GM21717 (cell line): ENCODE measurements around the gene NT5DC4.

Source experiments
- ATAC-seq: cut with Tn5 transposase; IDR thresholded peaks from one replicate; pipeline ENCODE4 v1.9.1; 2021; ENCODE audit warnings: mild to moderate bottlenecking, moderate library complexity; ENCODE audit not compliant: unreplicated experiment

NT5DC4 gene

GRCh38 chr2:112751451-112752197 lies 30.8 kb downstream of the NT5DC4 start:
- no peak for ATAC-seq

GRCh38 chr2:112752667-112753066 lies 31.8 kb downstream of the NT5DC4 start:
- ATAC-seq, result no peak

GRCh38 chr2:112754564-112754963 lies 33.7 kb downstream of the NT5DC4 start:
- ATAC-seq, result no peak

- no peak for ATAC-seq
Observed at GRCh38 chr2:112755444-112755843, 34.6 kb downstream of the NT5DC4 start.

- no peak for ATAC-seq
Observed at GRCh38 chr2:112756207-112756606, 35.4 kb downstream of the NT5DC4 start.

GRCh38 chr2:112757265-112757664 lies 36.4 kb downstream of the NT5DC4 start:
- ATAC-seq, result no peak

- ATAC-seq, result no peak
Observed at GRCh38 chr2:112758711-112759110, 37.9 kb downstream of the NT5DC4 start.

- no peak for ATAC-seq
Observed at GRCh38 chr2:112760149-112760548, 39.3 kb downstream of the NT5DC4 start.

- ATAC-seq, result no peak
Observed at GRCh38 chr2:112762276-112762675, 41.5 kb downstream of the NT5DC4 start.

GRCh38 chr2:112764071-112765044 lies 43.5 kb downstream of the NT5DC4 start, which contains the start of gene CKAP2L:
TSS of gene CKAP2L (minus strand) at chr2:112764609. CDS start at chr2:112764598, 11 bp downstream.
- peak; percentile 95 for ATAC-seq

- ATAC-seq, result no peak
Observed at GRCh38 chr2:112765251-112765650, 44.4 kb downstream of the NT5DC4 start.

GRCh38 chr2:112767693-112768330 lies 47.0 kb downstream of the NT5DC4 start:
- no peak for ATAC-seq

GRCh38 chr2:112768432-112768831 lies 47.6 kb downstream of the NT5DC4 start:
- no peak for ATAC-seq

GRCh38 chr2:112772322-112772721 lies 51.5 kb downstream of the NT5DC4 start:
- ATAC-seq, result no peak

- ATAC-seq, result no peak
Observed at GRCh38 chr2:112772911-112773475, 52.2 kb downstream of the NT5DC4 start.

- ATAC-seq, result no peak
Observed at GRCh38 chr2:112773556-112773955, 52.7 kb downstream of the NT5DC4 start.

GRCh38 chr2:112774536-112775285 lies 53.9 kb downstream of the NT5DC4 start:
- no peak for ATAC-seq

GRCh38 chr2:112776113-112776512 lies 55.3 kb downstream of the NT5DC4 start:
- no peak for ATAC-seq

- no peak for ATAC-seq
Observed at GRCh38 chr2:112777036-112777435, 56.2 kb downstream of the NT5DC4 start.

GRCh38 chr2:112779598-112779997 lies 58.8 kb downstream of the NT5DC4 start:
- no peak for ATAC-seq
